GM20000 (cell line): ENCODE results near the gene ARID2.

ENCODE experiments used
- DNase-seq: peaks from one replicate; pipeline ENCODE4 v3.0.0; 2012; ENCODE audit warnings: low spot score
- TF ChIP-seq, protein P1 (sequence below): IDR thresholded peaks from 2 replicates; pipeline ENCODE4 v1.5.1; 2012; ENCODE audit warnings: mild to moderate bottlenecking, control low read depth; ENCODE audit errors: extremely low read depth, missing control alignments

The ARID2 gene

DNA sequence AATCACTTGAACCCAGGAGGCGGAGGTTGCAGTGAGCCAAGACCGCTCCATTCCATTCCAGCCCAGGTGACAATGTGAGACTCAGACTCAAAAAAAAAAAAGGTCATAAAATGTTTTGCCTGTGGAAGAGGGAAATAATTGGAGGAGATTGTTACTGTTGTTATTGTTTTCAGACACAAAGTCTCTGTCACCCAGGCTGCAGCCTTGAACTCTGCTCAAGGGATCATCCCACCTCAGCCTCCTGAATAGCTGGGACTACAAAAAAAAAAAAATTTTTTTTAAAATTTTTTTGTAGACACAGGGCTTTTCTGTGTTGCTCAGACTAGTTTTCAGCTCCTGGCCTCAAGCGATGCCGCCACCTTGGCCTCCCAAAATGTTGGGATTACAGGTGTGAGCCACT is 33.9 kb downstream of the ARID2 start:
- TF ChIP-seq, protein P1, sequence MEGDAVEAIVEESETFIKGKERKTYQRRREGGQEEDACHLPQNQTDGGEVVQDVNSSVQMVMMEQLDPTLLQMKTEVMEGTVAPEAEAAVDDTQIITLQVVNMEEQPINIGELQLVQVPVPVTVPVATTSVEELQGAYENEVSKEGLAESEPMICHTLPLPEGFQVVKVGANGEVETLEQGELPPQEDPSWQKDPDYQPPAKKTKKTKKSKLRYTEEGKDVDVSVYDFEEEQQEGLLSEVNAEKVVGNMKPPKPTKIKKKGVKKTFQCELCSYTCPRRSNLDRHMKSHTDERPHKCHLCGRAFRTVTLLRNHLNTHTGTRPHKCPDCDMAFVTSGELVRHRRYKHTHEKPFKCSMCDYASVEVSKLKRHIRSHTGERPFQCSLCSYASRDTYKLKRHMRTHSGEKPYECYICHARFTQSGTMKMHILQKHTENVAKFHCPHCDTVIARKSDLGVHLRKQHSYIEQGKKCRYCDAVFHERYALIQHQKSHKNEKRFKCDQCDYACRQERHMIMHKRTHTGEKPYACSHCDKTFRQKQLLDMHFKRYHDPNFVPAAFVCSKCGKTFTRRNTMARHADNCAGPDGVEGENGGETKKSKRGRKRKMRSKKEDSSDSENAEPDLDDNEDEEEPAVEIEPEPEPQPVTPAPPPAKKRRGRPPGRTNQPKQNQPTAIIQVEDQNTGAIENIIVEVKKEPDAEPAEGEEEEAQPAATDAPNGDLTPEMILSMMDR, result no peak
- no peak for DNase-seq

- TF ChIP-seq, protein P1, result no peak
- DNase-seq, result no peak
Observed at GRCh38 chr12:45768194-45768593, 38.7 kb downstream of the ARID2 start.

DNA sequence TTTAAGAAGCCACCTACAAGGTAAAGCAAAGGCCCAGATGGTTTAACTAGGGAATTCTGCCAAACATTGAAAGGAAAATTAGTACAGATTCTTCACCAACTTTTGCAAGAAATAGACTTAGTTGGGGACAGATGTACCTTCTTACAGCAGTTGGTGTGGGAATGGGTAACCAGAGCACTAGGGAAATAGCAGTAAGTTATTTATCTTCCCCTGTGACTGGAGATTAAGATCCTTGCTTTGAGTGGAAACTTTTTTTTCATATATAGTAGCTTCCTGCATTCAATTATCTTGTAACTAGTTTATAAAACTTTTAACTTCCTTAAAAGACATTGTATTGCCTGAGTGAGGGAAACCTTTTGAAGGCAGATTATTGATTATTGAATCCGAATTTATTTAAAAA is 44.2 kb downstream of the ARID2 start:
- TF ChIP-seq, protein P1, result no peak
- DNase-seq, result no peak

DNA sequence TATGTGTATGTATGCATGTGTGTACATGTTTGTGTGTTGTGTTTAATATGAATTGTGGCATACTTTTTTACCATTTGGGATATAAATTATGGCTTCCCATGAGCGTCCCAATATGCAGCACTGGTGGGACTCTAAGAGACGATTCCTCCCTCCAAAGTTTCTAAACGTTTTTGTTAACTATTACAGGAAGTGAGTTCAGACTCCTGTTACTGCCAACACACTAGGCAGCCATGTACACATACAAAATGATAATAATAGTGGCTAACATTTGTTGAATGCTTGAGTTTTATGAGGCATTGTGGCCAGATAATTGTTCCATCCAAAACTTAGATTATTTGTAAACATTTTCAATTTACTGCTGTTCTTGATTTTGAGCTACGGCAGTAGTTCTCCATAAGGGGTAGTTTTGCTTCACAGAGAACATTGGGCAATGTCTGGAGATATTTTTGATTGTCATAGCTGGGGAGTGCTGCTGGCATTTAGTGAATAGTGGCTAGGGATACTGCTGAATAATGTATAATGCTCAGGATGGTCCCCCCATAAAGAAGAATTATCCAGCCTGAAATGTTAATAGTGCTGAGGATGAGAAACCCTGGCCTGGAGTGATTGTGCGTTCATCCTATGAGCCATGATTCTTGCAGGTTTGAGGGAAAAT is 45.1 kb downstream of the ARID2 start:
- no peak for DNase-seq
- TF ChIP-seq, protein P1, result no peak

GRCh38 chr12:45775465-45775864 is 46.0 kb downstream of the ARID2 start:
- TF ChIP-seq, protein P1, result no peak
- DNase-seq, result no peak

GRCh38 chr12:45775964-45776363 is 46.5 kb downstream of the ARID2 start:
- TF ChIP-seq, protein P1, result no peak
- no peak for DNase-seq

DNA sequence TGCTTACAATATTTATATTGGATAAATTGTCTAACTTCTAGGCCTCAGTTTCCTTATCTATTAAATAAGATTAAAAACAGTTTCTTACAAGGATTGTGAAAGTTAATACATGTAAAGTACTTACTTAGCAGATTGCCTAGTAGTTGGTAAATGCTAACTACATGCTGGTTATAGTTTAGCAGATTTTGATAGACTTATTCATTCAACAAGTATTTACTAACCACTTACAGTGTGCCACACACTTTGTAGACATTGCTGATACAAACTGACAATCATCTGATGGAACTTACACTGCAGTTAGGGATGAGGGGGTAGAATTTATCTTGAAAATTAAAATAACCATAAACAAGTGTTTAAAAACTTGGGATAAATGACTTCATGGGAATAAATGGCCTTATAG is 50.4 kb downstream of the ARID2 start:
- DNase-seq, result no peak
- TF ChIP-seq, protein P1, result no peak
